Measurements from ENCODE around the gene KSR1. TPM values are rescaled to one million over a fixed set of nuclear protein-coding genes. Genes with fewer than 3 reads are reported as not detected.

KSR1 gene
- total and polyA plus RNA-seq, 2 experiments from 2014 or later = 7.8 to 53.2 TPM

GRCh38 chr17:27596566-27597187 is 140.4 kb downstream of the KSR1 start (continued):
- TF ChIP-seq ZNF462 (CRISPR knock-in tag; IDR thresholded peaks at IDR 0.05) (no peak), REST (IDR thresholded peaks at IDR 0.05; ENCODE audit: unreplicated experiment) (no peak)

GRCh38 chr17:27597188-27597580 is 140.9 kb downstream of the KSR1 start:
- Histone ChIP-seq H3K4me3 (no peak overlapping the region), H3K79me2 (replicated peaks; ENCODE audit: insufficient read depth) (no peaks in the 10 kb centered on the region), H2AFZ (no peak overlapping the region), H3K27ac (ENCODE audit: low read depth) (no peak overlapping the region), H3K27me3 (ENCODE audit: insufficient read depth) (no peaks in the 10 kb centered on the region), H3K4me2 (no peak overlapping the region), H4K20me1 (replicated peaks; ENCODE audit: insufficient read depth) (no peaks in the 10 kb centered on the region), H3K36me3 (ENCODE audit: insufficient read depth) (no peaks in the 10 kb centered on the region; the same call in 1 of the 2 replicates), H3K4me1 (ENCODE audit: insufficient read depth) (no peaks in the 10 kb centered on the region), H3K9me2 (ENCODE audit: insufficient read depth) (no peaks in the 10 kb centered on the region), H3F3A (replicated peaks; ENCODE audit: low read depth) (no peaks in the 10 kb centered on the region)
- H3K4me1 Mint-ChIP-seq = peaks cover 5% of the 10 kb centered on the region; the same call in 2 of the 3 replicates
- no peak overlapping the region for H3K4me3 Mint-ChIP-seq
- H3K9me3 Mint-ChIP-seq = no peaks in the 10 kb centered on the region; the same call in 2 of the 3 replicates
- DNase-seq (ENCODE audit: low spot score) = no peak
- peaks cover 22% of the 10 kb centered on the region for H3K36me3 Mint-ChIP-seq (ENCODE audit: low read depth)
- no peak for ATAC-seq
- H3K27me3 Mint-ChIP-seq (ENCODE audit: insufficient read depth, low read depth, poor library complexity) = peaks cover 7% of the 10 kb centered on the region
- H3K27ac Mint-ChIP-seq = no peak overlapping the region
- TF ChIP-seq CREB1 (CRISPR knock-in tag; IDR thresholded peaks at IDR 0.05; ENCODE audit: low read depth) = no peak
- TF ChIP-seq ETS1 (IDR thresholded peaks at IDR 0.05) = no peak
- TF ChIP-seq CTCF (conservative IDR thresholded peaks at IDR 0.05; ENCODE audit: low read depth in 2 of 2) = no peak
- TF ChIP-seq ZNF114 (CRISPR knock-in tag; IDR thresholded peaks at IDR 0.05) = no peak
- TF ChIP-seq JUNB (IDR thresholded peaks at IDR 0.05; ENCODE audit: unreplicated experiment) = no peak
- no peak for TF ChIP-seq STAT1 (IDR thresholded peaks at IDR 0.05; ENCODE audit: unreplicated experiment)
- no peak for TF ChIP-seq EZH2phosphoT487 (IDR thresholded peaks at IDR 0.05; ENCODE audit: unreplicated experiment)
- no peak for TF ChIP-seq ZNF331 (CRISPR knock-in tag; IDR thresholded peaks at IDR 0.05; ENCODE audit: low read depth)
- TF ChIP-seq NANOG (IDR thresholded peaks at IDR 0.05; ENCODE audit: borderline replicate concordance) = no peak
